Posterior vena cava (tissue), 2 donors: ENCODE measurements around the gene INVS. TPM values are rescaled to one million over a fixed set of nuclear protein-coding genes. Genes with fewer than 3 reads are reported as not detected.
"Not testable (repeated sequence)": the region's sequence is repeated elsewhere in the genome, so short reads cannot be mapped to it uniquely, and the experiment has no call there.

Experiments used
- DNase-seq: peaks from one replicate; pipeline ENCODE4 v3.0.0-alpha.2; 2020; ENCODE audit warnings: low spot score
- intact Hi-C, 2 donors: fragments of 100-400 bp; cut with DNase I; formaldehyde crosslinking; loops; one replicate each; pipeline versions ENCODE4 v1.14.1 to v1.14.2; 2022 to 2023
- total RNA-seq, 2 donors: library from RNA; stranded (reverse); fragmentation: NEBNext Ultra II Directional; extraction: Animal tissue kit (Norgen Biotek cat#: 25700); gene quantifications; one replicate each; pipeline ENCODE4 v1.2.1, GENCODE V29; 2021
- donor health status: DM: yes; HTN: yes; CAD: no.
- donor health status: DM: yes; HTN: yes; CAD: no.

Gene INVS
- total RNA-seq, 2 donors from 2014 or later = 19.5 to 19.7 TPM

- no peak for DNase-seq
- intact Hi-C loops = no loop called here
Measured at GRCh38 chr9:100082782-100083181, 16.3 kb upstream of the INVS start.

- intact Hi-C loops = no loop called here
- DNase-seq = no peak
Measured at GRCh38 chr9:100083448-100084127, 15.5 kb upstream of the INVS start.

- no peak for DNase-seq
- intact Hi-C loops = no loop called here
Measured at GRCh38 chr9:100084128-100084453, 15.0 kb upstream of the INVS start.

GRCh38 chr9:100084734-100085133, 14.3 kb upstream of the INVS start:
- intact Hi-C loops = no loop called here
- no peak for DNase-seq

- intact Hi-C loops = no loop called here
- no peak for DNase-seq
Measured at GRCh38 chr9:100086097-100086635, 12.9 kb upstream of the INVS start.

GRCh38 chr9:100087218-100087617, 11.8 kb upstream of the INVS start:
- intact Hi-C loops = no loop called here
- no peak for DNase-seq

GRCh38 chr9:100088202-100088601, 10.8 kb upstream of the INVS start:
- intact Hi-C loops = no loop called here
- DNase-seq = no peak

GRCh38 chr9:100090880-100091279, 8.2 kb upstream of the INVS start:
- no peak for DNase-seq
- intact Hi-C loops = no loop called here

GRCh38 chr9:100091650-100092049, 7.4 kb upstream of the INVS start:
- intact Hi-C loops = no loop called here
- DNase-seq = no peak

- intact Hi-C loops = no loop called here
- no peak for DNase-seq
Measured at GRCh38 chr9:100092066-100092465, 7.0 kb upstream of the INVS start.

GRCh38 chr9:100094411-100094810, 4.6 kb upstream of the INVS start:
- intact Hi-C loops, DNase-seq: not testable (repeated sequence)

- DNase-seq = no peak
- intact Hi-C loops = no loop called here
Measured at GRCh38 chr9:100096378-100096916, 2.6 kb upstream of the INVS start.

- DNase-seq = peak; percentile 81
- intact Hi-C loops = no loop called here
Measured at GRCh38 chr9:100098046-100098886, 777 bp upstream of the INVS start.

- intact Hi-C loops = loop anchor here in 1 of 2 donors (10.0 kb wide), 1 partner anchor 65 kb away; no protein-coding TSS in a partner anchor
Measured at GRCh38 chr9:100099722-100100042, 639 bp downstream of the INVS start.

GRCh38 chr9:100100146-100100667, 1.2 kb downstream of the INVS start:
- intact Hi-C loops = loop anchor here in 1 of 2 donors (10.0 kb wide), 1 partner anchor 65 kb away; no protein-coding TSS in a partner anchor
- DNase-seq = no peak

More at GRCh38 chr9:100099722-100100042, 639 bp downstream of the INVS start:
- no peak for DNase-seq

GRCh38 chr9:100101608-100102007, 2.6 kb downstream of the INVS start:
- no peak for DNase-seq
- intact Hi-C loops = loop anchor here in 1 of 2 donors (10.0 kb wide), 1 partner anchor 67 kb away; no protein-coding TSS in a partner anchor

- DNase-seq = no peak
- intact Hi-C loops = loop anchor here in 1 of 2 donors (10.0 kb wide), 1 partner anchor 70 kb away; no protein-coding TSS in a partner anchor
Measured at GRCh38 chr9:100104314-100104713, 5.3 kb downstream of the INVS start.

GRCh38 chr9:100105861-100106260, 6.8 kb downstream of the INVS start:
- no peak for DNase-seq
- intact Hi-C loops = loop anchor here in 1 of 2 donors (10.0 kb wide), 1 partner anchor 71 kb away; no protein-coding TSS in a partner anchor

GRCh38 chr9:100106616-100107015, 7.6 kb downstream of the INVS start:
- no peak for DNase-seq
- intact Hi-C loops = loop anchor here in 1 of 2 donors (10.0 kb wide), 1 partner anchor 72 kb away; no protein-coding TSS in a partner anchor

- intact Hi-C loops = loop anchor here in 1 of 2 donors (10.0 kb wide), 1 partner anchor 74 kb away; no protein-coding TSS in a partner anchor
- no peak for DNase-seq
Measured at GRCh38 chr9:100108559-100108958, 9.5 kb downstream of the INVS start.
